IMR-90 (cell line): Measurements from ENCODE around the gene MOCS1. TPM values are rescaled to one million over a fixed set of nuclear protein-coding genes. Genes with fewer than 3 reads are reported as not detected.

Source experiments
- ATAC-seq: fragments of 200-7000 bp; cut with Tn5 transposase; 2 replicates; pipeline ENCODE4 v1.9.1; 2020; ENCODE audit warnings: low read depth, mild to moderate bottlenecking, moderate library complexity
- BruUV-seq: library from RNA; stranded (reverse); fragments of 400-500 nt; replicated peaks from 2 replicates; lab custom pipeline; 2021; lab: Mats Ljungman, UMichigan
- CTCF ChIA-PET: fragments of 300-600 bp; formaldehyde crosslinking; extraction: SDS; loops from one replicate; lab custom pipeline; 2021; ENCODE audit warnings: antibody characterized with exemption; lab: Yijun Ruan, JAX
- POLR2A ChIA-PET: fragments of 300-600 bp; sonication (Branson Sonifier 250); formaldehyde crosslinking; loops from one replicate; lab custom pipeline; 2022; ENCODE audit warnings: antibody characterized with exemption; ENCODE audit not compliant: unreplicated experiment; lab: Charles Lee
- DNase-seq: peaks from one replicate; pipeline ENCODE4 v3.0.0; 2013
- H2AFZ ChIP-seq: replicated peaks from 2 replicates; pipeline ENCODE3; 2013; ENCODE audit warnings: low read length, mild to moderate bottlenecking; ENCODE audit not compliant: poor library complexity
- H2AK5ac ChIP-seq: 2 replicates; pipeline ENCODE4 v1.6.1; 2013; ENCODE audit warnings: low read depth, low read length, inconsistent platforms
- H2AK9ac ChIP-seq: replicated peaks from 2 replicates; pipeline ENCODE3; 2013; ENCODE audit warnings: mild to moderate bottlenecking, low read depth, low read length, moderate library complexity; ENCODE audit not compliant: poor library complexity
- H2BK120ac ChIP-seq: 2 replicates; pipeline ENCODE4 v1.6.1; 2013; ENCODE audit warnings: low read depth, low read length, inconsistent platforms
- H2BK15ac ChIP-seq: 3 replicates; pipeline ENCODE4 v1.6.1; 2013; ENCODE audit warnings: low read depth, low read length, inconsistent platforms
- H2BK20ac ChIP-seq: 2 replicates; pipeline ENCODE4 v1.6.1; 2013; ENCODE audit warnings: low read depth, mild to moderate bottlenecking, inconsistent platforms, low read length, moderate library complexity
- H2BK5ac ChIP-seq: 2 replicates; pipeline ENCODE4 v1.6.1; 2013; ENCODE audit warnings: mild to moderate bottlenecking, low read depth, low read length, inconsistent platforms; ENCODE audit not compliant: poor library complexity, severe bottlenecking
- H3K14ac ChIP-seq: replicated peaks from 2 replicates; pipeline ENCODE4 v1.6.1; 2013; ENCODE audit warnings: low read depth, low read length, inconsistent platforms
- H3K18ac ChIP-seq: 2 replicates; pipeline ENCODE4 v1.6.1; 2013; ENCODE audit warnings: low read depth, low read length, control low read depth
- H3K23ac ChIP-seq: 2 replicates; pipeline ENCODE4 v1.6.1; 2013; ENCODE audit warnings: low read depth, low read length, inconsistent platforms
- H3K27ac ChIP-seq: 2 replicates; pipeline ENCODE4 v1.5.1; 2013; ENCODE audit warnings: mild to moderate bottlenecking, control low read depth, low read length; ENCODE audit not compliant: insufficient read depth
- H3K27me3 ChIP-seq: 2 replicates; pipeline ENCODE4 v1.6.1; 2013; ENCODE audit warnings: low read length; ENCODE audit not compliant: control insufficient read depth, insufficient read depth
- H3K36me3 ChIP-seq: 2 replicates; pipeline ENCODE4 v1.6.1; 2013; ENCODE audit warnings: low read length, mixed read lengths; ENCODE audit not compliant: control insufficient read depth, insufficient read depth
- H3K4ac ChIP-seq: 2 replicates; pipeline ENCODE4 v1.6.1; 2013; ENCODE audit warnings: low read depth, low read length, inconsistent platforms
- H3K4me1 ChIP-seq: 2 replicates; pipeline ENCODE4 v1.6.1; 2013; ENCODE audit warnings: low read length, mixed read lengths; ENCODE audit not compliant: control insufficient read depth, insufficient read depth
- H3K4me2 ChIP-seq: 2 replicates; pipeline ENCODE4 v1.6.1; 2013; ENCODE audit warnings: low read depth, mild to moderate bottlenecking, control low read depth, low read length, moderate library complexity
- H3K4me3 ChIP-seq: 2 replicates; pipeline ENCODE4 v1.5.1; 2013; ENCODE audit warnings: low read depth, mild to moderate bottlenecking, control low read depth, low read length, moderate library complexity; ENCODE audit not compliant: insufficient read depth
- H3K56ac ChIP-seq: 2 replicates; pipeline ENCODE4 v1.6.1; 2013; ENCODE audit warnings: low read length, inconsistent platforms; ENCODE audit not compliant: insufficient read depth; ENCODE audit errors: extremely low read depth
- H3K79me1 ChIP-seq, 2 experiments: 2 replicates each; pipeline ENCODE4 v1.6.1; 2013; ENCODE audit warnings: low read length in 2 of 2, inconsistent platforms in 1 of 2, low read depth in 1 of 2
- H3K9ac ChIP-seq: 2 replicates; pipeline ENCODE4 v1.6.1; 2013; ENCODE audit warnings: low read depth, low read length, control low read depth
- H3K9me1 ChIP-seq: 2 replicates; pipeline ENCODE4 v1.6.1; 2013; ENCODE audit warnings: low read length, inconsistent platforms; ENCODE audit not compliant: insufficient read depth
- H3K9me3 ChIP-seq: 2 replicates; pipeline ENCODE4 v1.6.1; 2013; ENCODE audit warnings: low read length; ENCODE audit not compliant: control insufficient read depth, insufficient read depth
- H4K20me1 ChIP-seq: 2 replicates; pipeline ENCODE4 v1.6.1; 2013; ENCODE audit warnings: low read length, inconsistent platforms; ENCODE audit not compliant: insufficient read depth
- H4K5ac ChIP-seq: 2 replicates; pipeline ENCODE4 v1.6.1; 2013; ENCODE audit warnings: mild to moderate bottlenecking, low read depth, low read length, control low read depth
- H4K8ac ChIP-seq, 2 experiments: 2 replicates each; pipeline ENCODE4 v1.6.1; 2013; ENCODE audit warnings: low read depth in 2 of 2, low read length in 2 of 2, control low read depth in 1 of 2, inconsistent platforms in 1 of 2
- H4K91ac ChIP-seq: 2 replicates; pipeline ENCODE4 v1.6.1; 2013; ENCODE audit warnings: low read depth, low read length, inconsistent platforms; ENCODE audit not compliant: insufficient read depth
- FOS ChIP-seq: fragments of 150-350 bp; IDR thresholded peaks from 2 replicates; pipeline ENCODE4 v1.6.1; 2016; ENCODE audit warnings: low read depth, low read length
- SMC3 ChIP-seq: fragments of 150-350 bp; IDR thresholded peaks from 2 replicates; pipeline ENCODE4 v1.6.1; 2016; ENCODE audit warnings: low read depth, mild to moderate bottlenecking, antibody characterized with exemption, low read length, moderate library complexity
- dilution Hi-C: fragments of 300-500 bp; cut with HindIII; formaldehyde crosslinking; loops from one replicate; pipeline ENCODE4 v1.14.3; 2018; ENCODE audit warnings: low sequenced_read_pairs; ENCODE audit not compliant: unreplicated experiment
- in situ Hi-C: fragments of 300-500 bp; cut with MboI; formaldehyde crosslinking; loops from 3 replicates; pipeline ENCODE4 v1.14.3; 2019; ENCODE audit warnings: low sequenced_read_pairs, inconsistent platforms, mixed read lengths
- intact Hi-C: fragments of 100-400 bp; cut with micrococcal nuclease; formaldehyde crosslinking; loops from 2 replicates; pipeline ENCODE4 v1.10.0; 2022
- polyA plus RNA-seq, 3 experiments: library from polyadenylated mRNA; depleted of rRNA; stranded (reverse); fragments of >200 nt; gene quantifications; 2 replicates each; pipeline ENCODE4 v1.2.3, GENCODE V29; 2012; ENCODE audit warnings: low replicate concordance in 1 of 3
- total RNA-seq: library from RNA; depleted of rRNA; stranded (reverse); fragments of >200 nt; gene quantifications from 2 replicates; pipeline ENCODE4 v1.2.3, GENCODE V29; 2012
- TF ChIP-seq, protein P1 (sequence below): fragments of 150-350 bp; IDR thresholded peaks from 2 replicates; pipeline ENCODE4 v1.6.1; 2017; ENCODE audit warnings: mild to moderate bottlenecking, antibody characterized with exemption, low read length, low read depth

Gene MOCS1
- total and polyA plus RNA-seq, 2 of the 4 experiments (the other 2 are of a cell fraction), result 5.5 to 9.5 TPM

DNA sequence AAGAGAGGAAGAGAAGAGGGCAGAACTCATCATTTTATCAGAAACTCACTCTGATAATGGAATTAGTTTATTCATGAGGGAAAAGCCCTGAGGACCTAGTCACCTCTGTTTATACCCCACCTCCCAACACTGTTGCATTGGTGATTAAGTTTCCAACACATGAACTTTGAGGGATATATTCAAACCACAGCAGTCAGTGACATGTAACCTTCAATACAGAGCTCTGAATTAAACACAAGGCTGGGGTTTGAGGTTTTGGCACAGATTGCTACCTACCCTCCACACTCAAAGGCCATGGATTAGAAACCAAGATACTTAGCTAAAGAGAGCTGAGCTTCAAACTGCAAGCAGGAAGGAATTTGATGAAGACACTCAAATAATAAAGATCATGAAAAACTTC lies 48.5 kb upstream of the MOCS1 start:
- H3K4me1 ChIP-seq, result peaks cover 5% of the 10 kb centered on the region
- H3K4me2 ChIP-seq, result no peak overlapping the region
- H3K9me3 ChIP-seq, result no peaks in the 10 kb centered on the region
- ChIA-PET CTCF (interaction anchor here (1.0 kb wide), 1 partner anchor 911 kb away, joined by 4 read pairs; no protein-coding TSS in a partner anchor), POLR2A (no interaction called here)
- no peak overlapping the region for H4K91ac ChIP-seq
- H2AK9ac ChIP-seq, result no peak overlapping the region
- H3K18ac ChIP-seq, result no peak overlapping the region
- dilution Hi-C loops (no loop called here), in situ Hi-C loops (loop anchor here (5.0 to 25.0 kb wide), 2 partner anchors 330 to 1055 kb away; partner anchors contain the start of genes TSPO2 and UNC5CL), intact Hi-C loops (no loop called here)
- TF ChIP-seq, protein P1, sequence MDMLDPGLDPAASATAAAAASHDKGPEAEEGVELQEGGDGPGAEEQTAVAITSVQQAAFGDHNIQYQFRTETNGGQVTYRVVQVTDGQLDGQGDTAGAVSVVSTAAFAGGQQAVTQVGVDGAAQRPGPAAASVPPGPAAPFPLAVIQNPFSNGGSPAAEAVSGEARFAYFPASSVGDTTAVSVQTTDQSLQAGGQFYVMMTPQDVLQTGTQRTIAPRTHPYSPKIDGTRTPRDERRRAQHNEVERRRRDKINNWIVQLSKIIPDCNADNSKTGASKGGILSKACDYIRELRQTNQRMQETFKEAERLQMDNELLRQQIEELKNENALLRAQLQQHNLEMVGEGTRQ, result no peak
- no peak for TF ChIP-seq FOS
- no peak for TF ChIP-seq SMC3
- no peak overlapping the region for H2BK5ac ChIP-seq
- no peak overlapping the region for H2AFZ ChIP-seq
- no peaks in the 10 kb centered on the region for H3K36me3 ChIP-seq
- ATAC-seq, result no peak
- H3K4me3 ChIP-seq, result no peak overlapping the region
- H2BK15ac ChIP-seq, result no peak overlapping the region
- no peak overlapping the region for H2BK120ac ChIP-seq
- no peak overlapping the region for H3K23ac ChIP-seq
- H3K56ac ChIP-seq, result no peak overlapping the region
- no peak overlapping the region for H2AK5ac ChIP-seq
- no peak overlapping the region for H4K8ac ChIP-seq
- H3K14ac ChIP-seq, result no peak overlapping the region
- BruUV-seq, result no TSS peak
- H4K5ac ChIP-seq, result no peak overlapping the region
- H3K79me1 ChIP-seq, result no peaks in the 10 kb centered on the region
- H3K9ac ChIP-seq, result no peak overlapping the region
- H3K4ac ChIP-seq, result no peak overlapping the region
- H4K20me1 ChIP-seq, result no peaks in the 10 kb centered on the region
- 0 out of 2 replicates have a peak, but pooled peaks cover 2% of the 10 kb centered on the region for H3K27me3 ChIP-seq
- H3K27ac ChIP-seq, result no peak overlapping the region
- H2BK20ac ChIP-seq, result no peak overlapping the region
- peaks cover 3% of the 10 kb centered on the region; the same call in 1 of the 2 replicates for H3K9me1 ChIP-seq
- DNase-seq, result no peak
